DND-41 (cell line): ENCODE measurements around the gene TLR5.

ENCODE experiments used
- ATAC-seq: fragments of 200-7000 bp; cut with Tn5 transposase; 3 replicates; pipeline ENCODE4 v1.9.1; 2021; ENCODE audit warnings: low read depth; ENCODE audit not compliant: insufficient read depth
- DNase-seq: peaks from one replicate; pipeline ENCODE4 v3.0.0-alpha.2; 2020
- H2AFZ ChIP-seq: 2 replicates; pipeline ENCODE4 v1.6.0; 2012; ENCODE audit warnings: low read depth, low read length
- H3K27ac ChIP-seq: 2 replicates; pipeline ENCODE4 v1.5.1; 2012; ENCODE audit warnings: low read length, inconsistent platforms
- H3K27me3 ChIP-seq: fragments of 200-600 bp; sonication (generic); 2 replicates; pipeline ENCODE4 v1.6.0; 2012; ENCODE audit warnings: low read length, mild to moderate bottlenecking, inconsistent platforms; ENCODE audit not compliant: insufficient read depth, poor library complexity
- H3K36me3 ChIP-seq: 2 replicates; pipeline ENCODE4 v1.5.1; 2012; ENCODE audit warnings: low read length, inconsistent platforms; ENCODE audit not compliant: insufficient read depth
- H3K4me1 ChIP-seq: 2 replicates; pipeline ENCODE4 v1.5.1; 2012; ENCODE audit warnings: mild to moderate bottlenecking, low read length; ENCODE audit not compliant: insufficient read depth
- H3K4me2 ChIP-seq: 2 replicates; pipeline ENCODE4 v1.6.0; 2012; ENCODE audit warnings: mild to moderate bottlenecking, moderate library complexity, low read length, inconsistent platforms; ENCODE audit not compliant: insufficient read depth
- H3K4me3 ChIP-seq, 2 experiments: fragments of 200-600 bp in 1 of 2; shearing (Covaris generic) in 1 of 2; 2 replicates each; pipeline ENCODE4 v1.5.1; 2012 to 2016; ENCODE audit warnings: inconsistent platforms in 2 of 2, low read length in 2 of 2, mild to moderate bottlenecking in 2 of 2, low read depth in 1 of 2, moderate library complexity in 1 of 2
- H3K79me2 ChIP-seq: 2 replicates; pipeline ENCODE4 v1.6.0; 2012; ENCODE audit warnings: low read length, inconsistent platforms; ENCODE audit not compliant: insufficient read depth
- H3K9ac ChIP-seq: 2 replicates; pipeline ENCODE4 v1.6.0; 2012; ENCODE audit warnings: low read depth, mild to moderate bottlenecking, inconsistent platforms, low read length, moderate library complexity
- H3K9me3 ChIP-seq: 2 replicates; pipeline ENCODE4 v1.5.1; 2012; ENCODE audit warnings: low read length, moderate library complexity, mild to moderate bottlenecking, inconsistent platforms; ENCODE audit not compliant: insufficient read depth, severe bottlenecking
- H4K20me1 ChIP-seq: 2 replicates; pipeline ENCODE4 v1.6.0; 2012; ENCODE audit warnings: low read length; ENCODE audit not compliant: insufficient read depth
- EZH2 ChIP-seq: IDR thresholded peaks from 3 replicates; pipeline ENCODE4 v1.6.1; 2012; ENCODE audit warnings: borderline replicate concordance, low read depth, mild to moderate bottlenecking, moderate library complexity, low read length, inconsistent platforms; ENCODE audit not compliant: severe bottlenecking
- TF ChIP-seq, protein P1 (sequence below): IDR thresholded peaks from 2 replicates; pipeline ENCODE4 v1.5.1; 2012; ENCODE audit warnings: borderline replicate concordance, low read length, moderate library complexity, mild to moderate bottlenecking; ENCODE audit not compliant: poor library complexity, severe bottlenecking; ENCODE audit errors: extremely low read depth

The TLR5 gene

DNA sequence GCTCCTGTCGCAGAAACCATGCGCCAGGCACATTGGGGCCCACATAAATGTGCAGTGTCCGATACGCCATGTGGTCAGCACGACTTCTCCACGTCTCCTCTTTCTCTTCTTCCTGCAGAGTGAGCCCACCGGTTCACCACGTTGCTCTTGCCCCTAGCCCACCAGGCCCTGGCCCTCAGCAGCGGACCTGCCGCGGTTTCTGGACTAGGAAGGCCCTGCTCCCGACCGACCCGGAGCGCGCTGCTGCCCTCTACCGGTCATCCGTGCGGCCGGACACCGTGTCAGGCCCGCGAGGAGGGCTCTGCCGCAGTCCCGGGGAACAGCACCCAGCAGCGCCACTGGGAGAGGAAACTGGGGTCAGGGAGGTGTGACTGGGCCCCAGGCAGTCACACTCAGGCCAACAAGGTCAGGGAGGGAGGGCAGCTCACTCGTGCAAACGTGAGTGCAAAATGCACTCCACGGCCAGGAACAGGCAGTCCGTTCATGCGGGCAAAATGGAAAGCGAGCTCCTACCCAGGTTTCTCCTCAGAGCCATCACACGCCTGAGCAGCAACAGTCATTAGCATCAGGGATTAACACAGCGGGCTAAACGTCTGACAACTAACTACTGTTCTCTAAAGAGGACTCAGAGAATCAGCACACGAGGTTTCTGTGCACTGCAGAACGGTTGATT lies 13.7 kb downstream of the TLR5 start:
- Histone ChIP-seq H4K20me1 (no peaks in the 10 kb centered on the region), H3K36me3 (no peaks in the 10 kb centered on the region), H3K9me3 (no peaks in the 10 kb centered on the region), H3K27ac (no peak overlapping the region), H3K79me2 (no peaks in the 10 kb centered on the region), H3K4me2 (no peak overlapping the region), H2AFZ (no peak overlapping the region), H3K4me3 (no peak overlapping the region), H3K9ac (no peak overlapping the region), H3K27me3 (peaks cover 10% of the 10 kb centered on the region), H3K4me1 (peaks cover 10% of the 10 kb centered on the region)
- no peak for DNase-seq
- ATAC-seq = no peak
- TF ChIP-seq, protein P1, sequence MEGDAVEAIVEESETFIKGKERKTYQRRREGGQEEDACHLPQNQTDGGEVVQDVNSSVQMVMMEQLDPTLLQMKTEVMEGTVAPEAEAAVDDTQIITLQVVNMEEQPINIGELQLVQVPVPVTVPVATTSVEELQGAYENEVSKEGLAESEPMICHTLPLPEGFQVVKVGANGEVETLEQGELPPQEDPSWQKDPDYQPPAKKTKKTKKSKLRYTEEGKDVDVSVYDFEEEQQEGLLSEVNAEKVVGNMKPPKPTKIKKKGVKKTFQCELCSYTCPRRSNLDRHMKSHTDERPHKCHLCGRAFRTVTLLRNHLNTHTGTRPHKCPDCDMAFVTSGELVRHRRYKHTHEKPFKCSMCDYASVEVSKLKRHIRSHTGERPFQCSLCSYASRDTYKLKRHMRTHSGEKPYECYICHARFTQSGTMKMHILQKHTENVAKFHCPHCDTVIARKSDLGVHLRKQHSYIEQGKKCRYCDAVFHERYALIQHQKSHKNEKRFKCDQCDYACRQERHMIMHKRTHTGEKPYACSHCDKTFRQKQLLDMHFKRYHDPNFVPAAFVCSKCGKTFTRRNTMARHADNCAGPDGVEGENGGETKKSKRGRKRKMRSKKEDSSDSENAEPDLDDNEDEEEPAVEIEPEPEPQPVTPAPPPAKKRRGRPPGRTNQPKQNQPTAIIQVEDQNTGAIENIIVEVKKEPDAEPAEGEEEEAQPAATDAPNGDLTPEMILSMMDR = no peak
- no peak for TF ChIP-seq EZH2

DNA sequence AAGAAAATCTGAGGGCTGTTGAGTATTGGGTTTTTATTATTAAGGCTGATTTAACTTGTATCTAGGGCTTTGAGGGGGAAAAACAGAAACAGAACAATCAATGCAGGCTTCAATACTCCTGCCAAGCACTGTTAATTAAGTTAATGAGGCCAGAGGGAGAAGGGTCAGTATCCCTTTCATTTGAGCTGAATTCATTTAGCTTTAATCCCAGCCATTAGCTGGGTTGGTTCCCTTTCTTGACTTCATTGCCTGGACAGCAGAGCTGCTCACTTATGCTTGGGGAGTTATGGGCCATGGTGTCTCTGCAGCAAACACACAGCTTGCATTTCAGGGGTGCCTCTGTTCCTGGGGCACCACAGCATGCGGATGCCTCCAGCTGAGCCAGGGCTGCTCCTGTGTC lies 16.3 kb downstream of the TLR5 start:
- ATAC-seq = no peak
- Histone ChIP-seq H3K4me3 (no peak overlapping the region), H3K9me3 (no peaks in the 10 kb centered on the region), H2AFZ (no peak overlapping the region), H4K20me1 (no peaks in the 10 kb centered on the region), H3K36me3 (no peaks in the 10 kb centered on the region), H3K79me2 (no peaks in the 10 kb centered on the region), H3K4me2 (no peak overlapping the region), H3K27me3 (no peaks in the 10 kb centered on the region), H3K27ac (no peak overlapping the region), H3K4me1 (no peaks in the 10 kb centered on the region), H3K9ac (no peak overlapping the region)
- DNase-seq = no peak
- TF ChIP-seq, protein P1 = no peak
- TF ChIP-seq EZH2 = no peak

DNA sequence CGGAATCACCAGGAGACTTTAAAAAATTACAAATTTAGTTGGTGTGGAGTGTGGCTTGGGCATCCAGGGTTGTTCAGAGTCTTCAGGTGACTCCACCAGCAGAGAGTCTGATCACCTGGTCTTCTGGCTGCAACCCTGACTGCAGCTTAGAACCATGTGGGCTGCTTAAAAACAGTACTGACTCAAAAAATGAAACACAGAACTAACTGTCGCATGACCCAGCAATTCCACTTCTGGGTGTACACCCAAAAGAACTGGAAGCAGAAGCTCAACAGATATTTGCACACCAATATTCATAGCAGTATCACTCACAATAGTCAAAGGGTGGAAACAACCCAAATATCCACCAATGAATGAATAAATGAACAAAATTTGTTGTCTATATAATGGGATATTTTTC lies 17.3 kb downstream of the TLR5 start:
- no peaks in the 10 kb centered on the region for H3K27me3 ChIP-seq
- TF ChIP-seq, protein P1 = no peak
- TF ChIP-seq EZH2 = no peak
- H3K79me2 ChIP-seq = no peaks in the 10 kb centered on the region
- DNase-seq (no peak), ATAC-seq (no peak)
- H4K20me1 ChIP-seq = no peaks in the 10 kb centered on the region
- no peaks in the 10 kb centered on the region for H3K9me3 ChIP-seq
- no peak overlapping the region for H3K4me2 ChIP-seq
- no peaks in the 10 kb centered on the region for H3K36me3 ChIP-seq
- H3K27ac ChIP-seq = no peak overlapping the region
- H3K4me3 ChIP-seq = no peak overlapping the region
- no peak overlapping the region for H3K9ac ChIP-seq
- H3K4me1 ChIP-seq = no peaks in the 10 kb centered on the region
- no peak overlapping the region for H2AFZ ChIP-seq

DNA sequence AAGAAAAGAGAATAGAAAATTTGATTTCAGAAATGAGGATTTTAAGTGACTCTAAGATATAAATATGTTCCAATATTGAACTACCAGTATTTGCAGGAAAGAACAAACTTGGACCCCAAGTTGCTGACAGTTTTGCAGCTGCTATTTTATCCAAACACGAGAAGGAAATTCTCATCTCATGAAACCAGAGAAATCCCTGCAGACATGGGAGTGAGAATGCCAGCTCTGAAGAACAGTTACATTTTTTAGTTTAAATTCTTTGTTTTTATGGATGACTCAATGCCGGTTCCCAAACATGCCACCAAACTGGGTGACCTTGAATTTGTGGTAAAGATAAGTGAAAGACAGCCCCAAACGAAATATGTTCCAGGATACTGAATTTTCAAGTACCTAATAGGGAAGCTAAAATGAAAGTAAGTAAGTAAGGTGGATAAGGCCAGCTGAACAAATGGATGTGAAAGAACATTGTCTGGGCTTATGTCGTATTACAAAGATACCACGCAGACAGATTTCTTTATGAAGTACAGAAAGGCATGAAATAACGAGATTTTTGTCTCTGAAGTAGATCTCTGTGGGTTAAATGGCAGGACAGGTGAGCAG lies 19.9 kb downstream of the TLR5 start:
- no peak overlapping the region for H2AFZ ChIP-seq
- DNase-seq = no peak
- TF ChIP-seq, protein P1 = no peak
- no peak for TF ChIP-seq EZH2
- H3K9me3 ChIP-seq = no peaks in the 10 kb centered on the region
- no peaks in the 10 kb centered on the region for H3K27me3 ChIP-seq
- H3K4me2 ChIP-seq = no peak overlapping the region
- H3K27ac ChIP-seq = no peak overlapping the region
- H3K36me3 ChIP-seq = no peaks in the 10 kb centered on the region
- ATAC-seq = no peak
- no peak overlapping the region for H3K4me3 ChIP-seq
- H4K20me1 ChIP-seq = no peaks in the 10 kb centered on the region
- H3K4me1 ChIP-seq = no peaks in the 10 kb centered on the region
- H3K79me2 ChIP-seq = no peaks in the 10 kb centered on the region
- H3K9ac ChIP-seq = no peak overlapping the region
